HEK293T (cell line): Measurements from ENCODE around the gene ZNF431.

ENCODE experiments used
- ARNT ChIP-seq: fragments of 450-650 bp; IDR thresholded peaks from 2 replicates; pipeline ENCODE4 v1.6.1; 2017; ENCODE audit warnings: mild to moderate bottlenecking
- BHLHE40 ChIP-seq: fragments of 450-650 bp; IDR thresholded peaks from 2 replicates; pipeline ENCODE4 v1.6.1; 2016; ENCODE audit warnings: mild to moderate bottlenecking, moderate library complexity, borderline replicate concordance
- ELF4 ChIP-seq: fragments of 450-650 bp; IDR thresholded peaks from 2 replicates; pipeline ENCODE4 v1.6.1; 2017; ENCODE audit warnings: antibody characterized with exemption
- FOXA1 ChIP-seq: fragments of 450-650 bp; IDR thresholded peaks from 2 replicates; pipeline ENCODE4 v1.6.1; 2016; ENCODE audit warnings: mild to moderate bottlenecking
- FOXK2 ChIP-seq: fragments of 450-650 bp; IDR thresholded peaks from 2 replicates; pipeline ENCODE4 v1.6.1; 2016; ENCODE audit warnings: mild to moderate bottlenecking
- FOXM1 ChIP-seq: fragments of 450-650 bp; IDR thresholded peaks from 2 replicates; pipeline ENCODE4 v1.6.1; 2017; ENCODE audit warnings: mild to moderate bottlenecking, borderline replicate concordance
- HDGF ChIP-seq: fragments of 450-650 bp; IDR thresholded peaks from 2 replicates; pipeline ENCODE4 v1.6.1; 2017; ENCODE audit warnings: antibody characterized with exemption, borderline replicate concordance
- L3MBTL2 ChIP-seq: fragments of 450-650 bp; conservative IDR thresholded peaks from 2 replicates; pipeline ENCODE4 v1.6.1; 2016; ENCODE audit warnings: mild to moderate bottlenecking
- SP1 ChIP-seq: fragments of 450-650 bp; IDR thresholded peaks from 2 replicates; pipeline ENCODE4 v1.6.1; 2017
- SUZ12 ChIP-seq: fragments of 450-650 bp; IDR thresholded peaks from 2 replicates; pipeline ENCODE4 v1.6.1; 2016; ENCODE audit warnings: mild to moderate bottlenecking
- ZNF384 ChIP-seq: fragments of 450-650 bp; IDR thresholded peaks from 2 replicates; pipeline ENCODE4 v1.6.1; 2016
- TF ChIP-seq, protein P1 (sequence below): fragments of 450-650 bp; IDR thresholded peaks from 2 replicates; pipeline ENCODE4 v1.6.1; 2016

DNA sequence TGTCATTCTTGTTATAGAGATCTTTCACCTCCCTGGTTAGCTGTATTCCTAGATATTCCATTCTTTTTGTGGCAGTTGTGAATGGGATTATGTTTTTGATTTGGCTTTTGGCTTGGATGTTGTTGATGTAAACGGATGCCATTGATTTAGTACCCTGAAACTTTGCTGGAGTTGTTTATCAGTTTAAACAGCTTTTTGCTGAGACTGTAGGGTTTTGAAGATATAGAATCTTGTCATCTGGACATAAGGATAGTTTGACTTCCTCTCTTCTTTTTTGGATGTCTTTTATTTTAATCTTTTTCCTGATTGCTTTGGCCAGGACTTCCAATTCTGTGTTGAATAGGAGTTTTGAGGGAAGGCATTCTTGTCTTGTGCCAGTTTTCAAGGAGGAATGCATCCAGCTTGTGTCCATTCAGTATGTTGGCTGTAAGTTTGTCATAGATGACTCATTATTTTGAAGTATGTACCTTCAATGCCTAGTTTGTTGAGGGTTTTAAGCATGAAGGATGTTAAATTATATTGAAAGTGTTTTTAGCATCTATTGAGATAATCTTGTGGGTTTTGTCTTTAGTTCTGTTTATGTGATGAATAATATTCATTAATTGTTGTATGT lies 16.8 kb downstream of the ZNF431 start:
- TF ChIP-seq FOXK2 (no peak), SUZ12 (no peak), SP1 (no peak), BHLHE40 (no peak), ARNT (no peak), HDGF (no peak), ZNF384 (no peak), ELF4 (no peak), FOXM1 (no peak), FOXA1 (no peak), L3MBTL2 (no peak)
- TF ChIP-seq, protein P1, sequence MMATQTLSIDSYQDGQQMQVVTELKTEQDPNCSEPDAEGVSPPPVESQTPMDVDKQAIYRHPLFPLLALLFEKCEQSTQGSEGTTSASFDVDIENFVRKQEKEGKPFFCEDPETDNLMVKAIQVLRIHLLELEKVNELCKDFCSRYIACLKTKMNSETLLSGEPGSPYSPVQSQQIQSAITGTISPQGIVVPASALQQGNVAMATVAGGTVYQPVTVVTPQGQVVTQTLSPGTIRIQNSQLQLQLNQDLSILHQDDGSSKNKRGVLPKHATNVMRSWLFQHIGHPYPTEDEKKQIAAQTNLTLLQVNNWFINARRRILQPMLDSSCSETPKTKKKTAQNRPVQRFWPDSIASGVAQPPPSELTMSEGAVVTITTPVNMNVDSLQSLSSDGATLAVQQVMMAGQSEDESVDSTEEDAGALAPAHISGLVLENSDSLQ: no peak
